ENCODE measurements around the gene ENKUR. TPM values are rescaled to one million over a fixed set of nuclear protein-coding genes. Genes with fewer than 3 reads are reported as not detected.
A peak's percentile ranks its signal among the peaks of the same experiment; 100 is the strongest.

The ENKUR gene
- not detected in 2 replicates for total RNA-seq (2014; rRNA removed; shearing (Covaris generic))

GRCh38 chr10:25015828-25016375 lies at the start of gene ENKUR:
TSS of gene ENKUR (minus strand) at chr10:25016158. CDS start at chr10:25015936, 222 bp downstream.
- Histone ChIP-seq H3K4me3 (ENCODE audit: insufficient read depth, low read depth, low read length) (peak within 1 kb of the TSS; percentile 55), H3K27me3 (ENCODE audit: control insufficient read depth, insufficient read depth, low read length) (no peaks in the 10 kb centered on the region), H3K36me3 (replicated peaks; ENCODE audit: control insufficient read depth, insufficient read depth, low read length) (no peaks in the 10 kb centered on the region)
- DNase-seq = peak; percentile 76

GRCh38 chr10:25064401-25064800 lies 48.4 kb upstream of the ENKUR start:
- Histone ChIP-seq H3K27me3 (ENCODE audit: control insufficient read depth, insufficient read depth, low read length) (peaks cover 8% of the 10 kb centered on the region), H3K4me3 (ENCODE audit: insufficient read depth, low read depth, low read length) (no peak overlapping the region), H3K36me3 (replicated peaks; ENCODE audit: control insufficient read depth, insufficient read depth, low read length) (no peaks in the 10 kb centered on the region)

GRCh38 chr10:25063644-25064043 lies 47.7 kb upstream of the ENKUR start:
- no peak for DNase-seq
- Histone ChIP-seq H3K4me3 (ENCODE audit: insufficient read depth, low read depth, low read length) (no peak overlapping the region), H3K36me3 (replicated peaks; ENCODE audit: control insufficient read depth, insufficient read depth, low read length) (no peaks in the 10 kb centered on the region), H3K27me3 (ENCODE audit: control insufficient read depth, insufficient read depth, low read length) (peaks cover 3% of the 10 kb centered on the region)

More at GRCh38 chr10:25064401-25064800, 48.4 kb upstream of the ENKUR start:
- DNase-seq = no peak

GRCh38 chr10:25063157-25063556 lies 47.2 kb upstream of the ENKUR start:
- H3K36me3 ChIP-seq (replicated peaks; ENCODE audit: control insufficient read depth, insufficient read depth, low read length) = no peaks in the 10 kb centered on the region
- no peak for DNase-seq
- no peak overlapping the region for H3K4me3 ChIP-seq (ENCODE audit: insufficient read depth, low read depth, low read length)

GRCh38 chr10:25061711-25062449 lies 45.9 kb upstream of the ENKUR start:
- DNase-seq = no peak

More at GRCh38 chr10:25063157-25063556, 47.2 kb upstream of the ENKUR start:
- H3K27me3 ChIP-seq (ENCODE audit: control insufficient read depth, insufficient read depth, low read length) = peaks cover 3% of the 10 kb centered on the region

GRCh38 chr10:25061125-25061524 lies 45.2 kb upstream of the ENKUR start:
- no peaks in the 10 kb centered on the region for H3K36me3 ChIP-seq (replicated peaks; ENCODE audit: control insufficient read depth, insufficient read depth, low read length)
- no peak for DNase-seq

More at GRCh38 chr10:25061711-25062449, 45.9 kb upstream of the ENKUR start:
- no peaks in the 10 kb centered on the region; the same call in 1 of the 2 replicates for H3K27me3 ChIP-seq (ENCODE audit: control insufficient read depth, insufficient read depth, low read length)
- no peak overlapping the region for H3K4me3 ChIP-seq (ENCODE audit: insufficient read depth, low read depth, low read length)
- H3K36me3 ChIP-seq (replicated peaks; ENCODE audit: control insufficient read depth, insufficient read depth, low read length) = no peaks in the 10 kb centered on the region

GRCh38 chr10:25059990-25060389 lies 44.0 kb upstream of the ENKUR start:
- no peaks in the 10 kb centered on the region for H3K36me3 ChIP-seq (replicated peaks; ENCODE audit: control insufficient read depth, insufficient read depth, low read length)
- no peak overlapping the region for H3K4me3 ChIP-seq (ENCODE audit: insufficient read depth, low read depth, low read length)
- no peak for DNase-seq
- H3K27me3 ChIP-seq (ENCODE audit: control insufficient read depth, insufficient read depth, low read length) = no peaks in the 10 kb centered on the region

More at GRCh38 chr10:25061125-25061524, 45.2 kb upstream of the ENKUR start:
- no peaks in the 10 kb centered on the region for H3K27me3 ChIP-seq (ENCODE audit: control insufficient read depth, insufficient read depth, low read length)
- H3K4me3 ChIP-seq (ENCODE audit: insufficient read depth, low read depth, low read length) = no peak overlapping the region

DNA sequence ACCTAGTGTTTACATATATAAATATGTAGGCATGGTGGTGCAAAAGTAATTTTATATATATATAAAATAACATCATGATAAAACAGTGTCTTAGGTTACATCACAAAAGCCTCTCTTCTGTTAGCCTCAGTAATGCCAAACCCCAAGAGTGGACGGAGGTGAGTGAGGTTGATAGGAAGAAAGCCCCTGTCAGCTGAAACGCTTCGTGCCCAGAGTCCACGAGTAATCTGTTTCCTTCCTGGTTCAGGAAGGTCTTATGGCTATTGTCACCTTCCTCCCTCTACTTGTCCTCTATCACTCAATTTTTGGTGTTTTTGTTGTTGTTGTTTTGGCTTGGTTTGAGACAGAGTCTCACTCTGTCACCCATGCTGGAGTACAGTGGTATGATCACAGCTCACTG lies 41.9 kb upstream of the ENKUR start:
- Histone ChIP-seq H3K27me3 (ENCODE audit: control insufficient read depth, insufficient read depth, low read length) (no peaks in the 10 kb centered on the region), H3K36me3 (replicated peaks; ENCODE audit: control insufficient read depth, insufficient read depth, low read length) (no peaks in the 10 kb centered on the region), H3K4me3 (ENCODE audit: insufficient read depth, low read depth, low read length) (no peak overlapping the region)
- no peak for DNase-seq

GRCh38 chr10:25056726-25057125 lies 40.8 kb upstream of the ENKUR start:
- H3K36me3 ChIP-seq (replicated peaks; ENCODE audit: control insufficient read depth, insufficient read depth, low read length) = no peaks in the 10 kb centered on the region
- DNase-seq = no peak
- H3K4me3 ChIP-seq (ENCODE audit: insufficient read depth, low read depth, low read length) = no peak overlapping the region
- H3K27me3 ChIP-seq (ENCODE audit: control insufficient read depth, insufficient read depth, low read length) = no peaks in the 10 kb centered on the region

GRCh38 chr10:25052012-25052411 lies 36.1 kb upstream of the ENKUR start:
- H3K27me3 ChIP-seq (ENCODE audit: control insufficient read depth, insufficient read depth, low read length) = no peaks in the 10 kb centered on the region
- H3K4me3 ChIP-seq (ENCODE audit: insufficient read depth, low read depth, low read length) = no peak overlapping the region
- DNase-seq = no peak
- no peaks in the 10 kb centered on the region for H3K36me3 ChIP-seq (replicated peaks; ENCODE audit: control insufficient read depth, insufficient read depth, low read length)

GRCh38 chr10:25050402-25050801 lies 34.4 kb upstream of the ENKUR start:
- DNase-seq = no peak
- Histone ChIP-seq H3K27me3 (ENCODE audit: control insufficient read depth, insufficient read depth, low read length) (no peaks in the 10 kb centered on the region), H3K4me3 (ENCODE audit: insufficient read depth, low read depth, low read length) (no peak overlapping the region), H3K36me3 (replicated peaks; ENCODE audit: control insufficient read depth, insufficient read depth, low read length) (no peaks in the 10 kb centered on the region)

DNA sequence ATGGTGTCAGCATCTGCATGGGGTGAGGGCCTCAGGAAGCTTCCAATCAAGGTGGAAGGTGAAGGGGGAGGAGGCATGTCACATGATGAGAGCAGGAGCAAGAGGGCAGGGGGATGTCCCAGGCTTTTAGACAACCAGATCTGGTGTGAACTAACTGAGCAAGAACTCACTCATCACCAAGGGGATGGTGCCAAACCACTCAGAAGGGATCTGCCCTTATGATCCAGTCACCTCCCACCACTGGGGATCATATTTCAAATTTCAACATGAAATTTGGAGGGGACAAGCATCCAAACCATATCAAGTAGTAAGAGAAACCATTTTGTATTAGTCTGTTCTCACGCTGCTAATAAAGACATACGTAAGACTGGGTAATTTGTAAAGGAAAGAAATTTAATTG lies 34.0 kb upstream of the ENKUR start:
- H3K36me3 ChIP-seq (replicated peaks; ENCODE audit: control insufficient read depth, insufficient read depth, low read length) = no peaks in the 10 kb centered on the region
- no peak for DNase-seq

GRCh38 chr10:25048450-25048849 lies 32.5 kb upstream of the ENKUR start:
- H3K4me3 ChIP-seq (ENCODE audit: insufficient read depth, low read depth, low read length) = no peak overlapping the region
- H3K36me3 ChIP-seq (replicated peaks; ENCODE audit: control insufficient read depth, insufficient read depth, low read length) = no peaks in the 10 kb centered on the region
- H3K27me3 ChIP-seq (ENCODE audit: control insufficient read depth, insufficient read depth, low read length) = no peaks in the 10 kb centered on the region
- DNase-seq = no peak

More for the DNA sequence above, 34.0 kb upstream of the ENKUR start:
- Histone ChIP-seq H3K27me3 (ENCODE audit: control insufficient read depth, insufficient read depth, low read length) (no peaks in the 10 kb centered on the region), H3K4me3 (ENCODE audit: insufficient read depth, low read depth, low read length) (no peak overlapping the region)

GRCh38 chr10:25047591-25048301 lies 31.8 kb upstream of the ENKUR start:
- no peaks in the 10 kb centered on the region for H3K27me3 ChIP-seq (ENCODE audit: control insufficient read depth, insufficient read depth, low read length)

DNA sequence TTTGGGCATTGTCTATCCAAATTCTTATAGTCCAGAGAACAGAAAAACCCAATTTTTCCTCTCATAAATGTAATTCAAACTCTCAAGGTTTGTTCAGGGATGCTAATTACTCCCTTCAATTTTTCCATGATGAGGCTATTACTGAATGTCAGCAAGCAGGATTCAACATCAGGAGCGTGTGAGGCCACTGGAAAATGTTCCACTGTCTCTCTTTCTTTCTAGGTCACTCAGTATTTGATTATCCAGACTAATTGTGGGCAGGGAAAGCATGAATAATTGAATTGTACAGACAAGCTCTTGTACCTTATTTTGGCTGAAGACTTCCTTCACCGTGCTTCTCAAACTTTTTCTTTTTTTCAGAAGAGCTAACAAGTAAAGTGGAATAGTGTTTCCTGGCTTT lies 31.1 kb upstream of the ENKUR start:
- Histone ChIP-seq H3K4me3 (ENCODE audit: insufficient read depth, low read depth, low read length) (no peak overlapping the region), H3K36me3 (replicated peaks; ENCODE audit: control insufficient read depth, insufficient read depth, low read length) (no peaks in the 10 kb centered on the region), H3K27me3 (ENCODE audit: control insufficient read depth, insufficient read depth, low read length) (no peaks in the 10 kb centered on the region)
- DNase-seq = no peak

More at GRCh38 chr10:25047591-25048301, 31.8 kb upstream of the ENKUR start:
- no peak for DNase-seq
- H3K4me3 ChIP-seq (ENCODE audit: insufficient read depth, low read depth, low read length) = no peak overlapping the region
- H3K36me3 ChIP-seq (replicated peaks; ENCODE audit: control insufficient read depth, insufficient read depth, low read length) = no peaks in the 10 kb centered on the region
